Brain microvascular endothelial cell (primary cell): ENCODE measurements around the gene SLC30A3.
A peak's percentile ranks its signal among the peaks of the same experiment; 100 is the strongest.

Experiments used
- DNase-seq: peaks from one replicate; pipeline ENCODE4 v3.0.0-alpha.2; 2020
- H3K27ac ChIP-seq: fragments of 250-450 bp; sonication (Bioruptor Pico); 2 replicates; pipeline ENCODE4 v1.5.1; 2020; ENCODE audit warnings: mild to moderate bottlenecking, moderate library complexity
- H3K27me3 ChIP-seq: fragments of 250-450 bp; sonication (Bioruptor Pico); replicated peaks from 2 replicates; pipeline ENCODE4 v1.5.1; 2020; ENCODE audit warnings: mild to moderate bottlenecking
- H3K36me3 ChIP-seq: fragments of 250-450 bp; sonication (Bioruptor Pico); replicated peaks from 2 replicates; pipeline ENCODE4 v1.5.1; 2020; ENCODE audit warnings: mild to moderate bottlenecking
- H3K4me3 ChIP-seq: 2 replicates; pipeline ENCODE4 v1.5.1; 2011; ENCODE audit warnings: low read depth, mild to moderate bottlenecking, control low read depth, low read length, moderate library complexity
- CTCF ChIP-seq: IDR thresholded peaks from 2 replicates; pipeline ENCODE4 v1.5.1; 2011; ENCODE audit warnings: low read depth, mild to moderate bottlenecking, moderate library complexity, low read length, control low read depth, inconsistent platforms; ENCODE audit errors: missing control alignments
- in situ Hi-C: cut with HindIII; loops from 2 replicates; pipeline ENCODE4 v1.10.0; 2017; ENCODE audit warnings: low sequenced_read_pairs, low pct_ligation_motif_present

The SLC30A3 gene

GRCh38 chr2:27261241-27261925, 1.5 kb downstream of the SLC30A3 start:
- H3K27ac ChIP-seq = no peak overlapping the region
- H3K27me3 ChIP-seq = peaks cover 59% of the 10 kb centered on the region
- H3K36me3 ChIP-seq = no peaks in the 10 kb centered on the region
- in situ Hi-C loops = no loop called here
- no peak overlapping the region for H3K4me3 ChIP-seq
- DNase-seq = no peak
- no peak for TF ChIP-seq CTCF

GRCh38 chr2:27258051-27258450, 4.8 kb downstream of the SLC30A3 start:
- Histone ChIP-seq H3K27me3 (peaks cover 32% of the 10 kb centered on the region), H3K4me3 (no peak overlapping the region), H3K36me3 (no peaks in the 10 kb centered on the region), H3K27ac (no peak overlapping the region)
- no peak for DNase-seq
- in situ Hi-C loops = no loop called here
- TF ChIP-seq CTCF = no peak

DNA sequence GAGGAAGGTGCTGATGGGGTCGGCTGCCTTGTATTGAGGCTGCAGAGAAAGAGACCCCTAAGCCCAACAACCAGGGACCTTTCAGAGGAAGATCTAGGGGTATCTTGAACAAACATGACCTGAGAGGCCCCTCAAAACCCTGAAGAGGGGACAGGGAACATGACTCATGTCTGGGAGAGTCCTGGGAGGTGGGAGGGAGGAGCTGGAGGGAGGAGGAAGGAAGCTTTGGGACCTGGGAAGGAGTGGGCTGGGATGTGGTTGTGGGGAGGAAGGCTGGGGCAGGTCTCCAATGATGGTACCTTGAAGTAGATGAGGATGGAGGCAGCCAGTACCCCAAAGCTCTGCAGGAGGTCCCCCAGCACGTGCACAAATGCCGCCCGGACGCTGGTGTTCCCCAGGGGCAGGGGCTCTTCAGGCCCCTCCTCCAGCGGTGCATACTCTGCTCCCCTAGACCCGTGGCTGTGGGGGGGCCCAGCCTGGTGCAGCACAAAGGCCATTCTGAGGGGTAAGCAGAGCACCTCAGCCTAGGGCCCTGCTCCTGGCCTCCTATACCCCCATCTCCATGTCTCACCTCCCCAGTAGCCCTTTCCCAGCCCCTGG, 5.9 kb downstream of the SLC30A3 start:
- no peak overlapping the region for H3K4me3 ChIP-seq
- no peak for DNase-seq
- no peak overlapping the region for H3K27ac ChIP-seq
- in situ Hi-C loops = no loop called here
- no peaks in the 10 kb centered on the region for H3K36me3 ChIP-seq
- peaks cover 21% of the 10 kb centered on the region for H3K27me3 ChIP-seq
- no peak for TF ChIP-seq CTCF

DNA sequence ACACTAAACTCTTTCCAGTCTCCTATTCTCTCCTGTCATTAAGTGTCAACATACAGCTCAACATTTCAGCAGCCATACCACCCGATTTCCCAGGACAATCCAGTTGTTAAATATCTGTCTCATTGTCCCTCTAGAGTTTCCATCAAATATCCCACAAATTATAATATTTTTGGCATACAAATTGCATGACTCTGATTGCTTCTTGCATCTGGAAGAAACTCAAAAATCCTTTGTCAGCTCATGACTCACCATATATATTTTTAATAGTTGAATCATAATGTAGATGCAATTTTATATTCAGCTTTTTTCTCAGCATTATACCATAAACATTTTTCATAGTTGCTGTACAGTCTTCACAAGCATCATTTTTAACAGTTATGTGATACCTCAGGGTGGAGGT, 7.2 kb downstream of the SLC30A3 start:
- in situ Hi-C loops = no loop called here
- Histone ChIP-seq H3K4me3 (no peak overlapping the region), H3K36me3 (no peaks in the 10 kb centered on the region), H3K27me3 (peaks cover 8% of the 10 kb centered on the region), H3K27ac (no peak overlapping the region)
- DNase-seq = peak; percentile 7
- no peak for TF ChIP-seq CTCF

- H3K4me3 ChIP-seq = no peak overlapping the region
- no peak for TF ChIP-seq CTCF
- no peaks in the 10 kb centered on the region for H3K36me3 ChIP-seq
- DNase-seq = no peak
- H3K27me3 ChIP-seq = peaks cover 5% of the 10 kb centered on the region
- no peak overlapping the region for H3K27ac ChIP-seq
- in situ Hi-C loops = no loop called here
These were observed 7.7 kb downstream of the SLC30A3 start for GRCh38 chr2:27255187-27255586.

GRCh38 chr2:27251766-27252165, 11.1 kb downstream of the SLC30A3 start:
- no peak for DNase-seq
- in situ Hi-C loops = no loop called here
- no peaks in the 10 kb centered on the region for H3K27me3 ChIP-seq

More at GRCh38 chr2:27251766-27252165, 11.1 kb downstream of the SLC30A3 start:
- H3K27ac ChIP-seq = no peak overlapping the region
- no peaks in the 10 kb centered on the region for H3K36me3 ChIP-seq
- TF ChIP-seq CTCF = no peak
- H3K4me3 ChIP-seq = no peak overlapping the region
